ENCODE data around the gene MTAP.

The MTAP gene

DNA sequence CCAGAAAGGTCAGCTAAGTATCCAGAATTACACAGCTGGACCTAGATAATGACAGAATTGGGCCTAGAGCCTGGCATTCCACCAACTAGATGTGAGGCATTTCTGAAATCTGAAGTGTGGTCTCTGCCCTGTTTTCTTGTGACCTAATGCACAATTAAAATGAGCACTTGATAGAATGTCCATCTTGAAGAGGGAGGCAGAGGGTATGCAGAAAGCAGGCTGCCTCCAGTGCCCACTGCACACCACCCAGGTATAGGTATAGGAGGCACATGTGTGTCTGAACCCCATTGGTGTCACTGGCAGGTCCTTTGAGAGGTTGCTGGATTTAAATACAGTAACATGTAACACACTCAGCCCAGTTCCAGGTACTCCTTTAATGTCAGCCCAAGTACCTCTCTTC, 2.4 kb downstream of the MTAP start:
- DNase-seq (ENCODE audit: low read depth, low spot score), result no peak

GRCh38 chr9:21806644-21807043, 4.2 kb downstream of the MTAP start:
- DNase-seq (ENCODE audit: low read depth, low spot score), result no peak

GRCh38 chr9:21810388-21810787, 8.0 kb downstream of the MTAP start:
- DNase-seq (ENCODE audit: low read depth, low spot score), result no peak

DNA sequence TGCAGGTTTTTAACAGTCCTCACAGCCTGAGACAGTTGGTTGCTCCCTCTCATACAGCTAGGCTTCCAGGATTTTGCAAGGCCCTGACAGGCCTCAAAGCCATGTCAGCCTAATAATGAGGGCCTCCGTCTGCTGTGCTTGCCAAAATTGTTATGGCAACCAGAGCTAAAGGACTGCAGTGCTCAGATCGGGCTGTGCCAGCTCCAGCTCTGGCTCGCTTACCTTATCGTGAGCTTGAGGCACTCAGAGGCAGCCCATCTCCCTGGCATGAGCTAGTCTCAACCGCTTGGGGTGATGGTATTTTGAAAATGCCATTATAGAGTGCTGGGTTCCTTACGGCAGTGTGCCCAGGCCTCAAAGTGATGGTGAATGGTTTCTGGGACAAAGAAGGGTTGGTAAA, 8.4 kb downstream of the MTAP start:
- no peak for DNase-seq (ENCODE audit: low read depth, low spot score)

DNA sequence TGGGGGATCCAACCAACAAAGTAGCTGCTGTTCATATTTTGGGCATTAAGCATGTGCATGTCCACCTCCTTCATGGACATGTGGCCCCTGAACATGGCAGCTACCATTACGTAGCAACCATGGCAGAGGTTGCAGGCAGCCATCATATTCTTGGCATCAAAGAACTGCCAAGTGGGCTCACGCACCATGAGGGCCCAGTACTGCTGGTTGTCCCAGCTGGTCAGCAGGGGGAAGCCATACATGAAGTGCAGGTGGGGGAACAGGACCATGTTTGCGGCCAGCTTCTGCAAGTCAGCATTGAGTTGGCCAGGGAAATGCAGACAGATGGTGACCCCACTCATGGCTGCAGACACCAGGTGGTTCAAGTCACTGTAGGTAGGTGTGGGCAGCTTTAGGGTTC, 9.5 kb downstream of the MTAP start:
- DNase-seq (ENCODE audit: low read depth, low spot score), result no peak

- no peak for DNase-seq (ENCODE audit: low read depth, low spot score)
Measured at GRCh38 chr9:21812415-21812814, 10.0 kb downstream of the MTAP start.

DNA sequence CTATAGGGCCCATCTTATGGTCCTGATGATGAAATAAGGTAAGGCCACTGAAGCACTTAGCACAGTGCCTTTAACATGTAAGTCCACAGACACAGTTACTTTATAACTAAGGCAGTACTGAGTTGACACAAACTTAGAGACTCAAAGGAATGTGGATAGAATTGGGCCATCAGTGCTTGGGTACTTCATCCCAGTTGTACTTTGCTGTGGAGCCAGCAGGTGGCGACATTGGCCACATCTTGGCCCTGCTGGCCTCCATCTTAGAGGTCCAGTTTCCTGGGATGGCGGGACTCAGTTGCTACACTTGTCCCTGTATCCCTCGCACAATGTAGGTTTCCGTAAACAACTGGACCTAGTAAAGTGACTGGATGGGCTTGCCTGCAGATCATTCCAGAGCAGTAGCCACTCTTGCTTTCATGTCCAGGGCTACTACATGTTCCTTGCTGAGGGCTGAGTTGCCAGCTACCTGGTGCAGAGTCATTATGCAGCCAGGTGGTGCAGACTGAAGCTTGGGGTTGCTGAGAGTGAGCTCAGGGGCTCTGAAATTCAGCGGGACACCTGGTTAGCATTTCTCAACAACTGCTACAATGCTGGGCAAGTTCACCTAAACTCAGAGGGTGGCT, 10.6 kb downstream of the MTAP start:
- DNase-seq (ENCODE audit: low read depth, low spot score), result peak; percentile 49

GRCh38 chr9:21813575-21814473, 11.4 kb downstream of the MTAP start:
- DNase-seq (ENCODE audit: low read depth, low spot score), result peak; percentile 55

- no peak for DNase-seq (ENCODE audit: low read depth, low spot score)
Measured at GRCh38 chr9:21815643-21816042, 13.2 kb downstream of the MTAP start.

- no peak for DNase-seq (ENCODE audit: low read depth, low spot score)
Measured at GRCh38 chr9:21817176-21817575, 14.7 kb downstream of the MTAP start.

DNA sequence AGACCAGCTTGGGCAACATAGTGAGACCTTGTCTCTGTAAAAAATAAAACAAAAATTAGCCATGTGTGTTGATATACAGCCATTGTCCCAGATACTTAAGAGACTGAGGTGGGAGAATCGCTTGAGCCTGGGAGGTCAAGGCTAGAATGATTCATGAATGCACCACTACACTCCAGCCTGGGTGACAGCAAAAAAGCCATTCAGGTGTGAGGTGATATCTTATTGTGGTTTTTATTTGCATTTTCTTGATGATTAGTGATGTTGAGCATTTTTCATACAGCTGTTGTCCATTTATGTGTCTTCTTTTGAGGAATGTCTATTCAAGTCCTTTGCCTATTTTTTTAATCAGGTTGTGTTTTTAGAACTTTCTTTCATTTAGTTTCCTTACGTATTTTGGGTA, 23.2 kb downstream of the MTAP start:
- no peak for DNase-seq (ENCODE audit: low read depth, low spot score)

- DNase-seq (ENCODE audit: low read depth, low spot score), result no peak
Measured at GRCh38 chr9:21828853-21829410, 26.5 kb downstream of the MTAP start.

DNA sequence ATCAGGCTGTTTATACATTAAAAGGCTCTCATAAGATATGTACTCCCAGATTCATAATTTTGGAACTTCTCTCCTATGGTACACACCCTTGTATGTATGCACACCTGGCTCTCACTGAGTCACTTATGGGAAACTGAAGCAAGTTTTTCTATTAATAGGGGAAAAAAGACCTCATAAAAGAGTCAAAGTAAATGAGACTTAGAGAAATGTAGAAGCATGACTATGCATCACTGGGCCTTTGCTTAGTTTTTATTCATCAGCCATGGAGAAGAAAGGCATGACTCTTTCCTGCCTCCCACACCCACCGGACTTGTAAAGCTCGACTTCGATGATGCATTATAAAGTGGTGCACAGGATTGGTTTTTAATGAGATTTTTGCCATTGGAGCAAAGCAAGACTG, 28.2 kb downstream of the MTAP start:
- DNase-seq (ENCODE audit: low read depth, low spot score), result no peak

DNA sequence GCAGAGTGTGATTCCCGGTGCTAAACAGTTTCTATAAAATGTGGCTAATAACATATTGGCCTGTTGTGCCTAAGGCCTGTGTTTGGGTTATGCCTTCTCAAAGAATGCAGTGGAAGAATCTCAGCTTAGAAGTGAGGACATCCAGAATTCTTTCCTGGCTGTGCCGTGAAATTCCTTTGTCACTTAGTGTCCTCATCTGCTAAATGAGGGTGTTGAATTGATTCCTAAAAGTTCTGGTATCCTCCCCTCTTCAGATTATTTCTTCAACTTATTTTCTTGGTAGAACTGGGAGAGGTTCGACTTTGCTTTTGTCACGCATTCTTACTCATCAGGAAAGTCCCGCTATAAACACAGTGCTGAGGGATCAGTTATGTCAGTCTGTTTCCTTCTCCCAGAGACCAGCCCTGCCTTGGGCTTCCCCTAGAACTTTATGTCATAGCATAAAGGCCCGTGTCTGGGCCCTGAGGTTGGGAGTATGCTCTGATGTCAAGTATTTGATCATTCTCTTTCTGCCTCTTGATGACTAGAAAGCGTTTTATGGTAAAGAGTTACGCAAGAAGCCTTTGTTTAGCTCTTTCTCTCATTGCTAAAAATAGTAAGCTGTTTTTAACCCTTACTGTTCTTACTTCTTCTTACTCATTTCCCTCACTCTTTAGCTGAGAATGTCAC, 29.5 kb downstream of the MTAP start:
- peak; percentile 33 for DNase-seq (ENCODE audit: low read depth, low spot score)

DNA sequence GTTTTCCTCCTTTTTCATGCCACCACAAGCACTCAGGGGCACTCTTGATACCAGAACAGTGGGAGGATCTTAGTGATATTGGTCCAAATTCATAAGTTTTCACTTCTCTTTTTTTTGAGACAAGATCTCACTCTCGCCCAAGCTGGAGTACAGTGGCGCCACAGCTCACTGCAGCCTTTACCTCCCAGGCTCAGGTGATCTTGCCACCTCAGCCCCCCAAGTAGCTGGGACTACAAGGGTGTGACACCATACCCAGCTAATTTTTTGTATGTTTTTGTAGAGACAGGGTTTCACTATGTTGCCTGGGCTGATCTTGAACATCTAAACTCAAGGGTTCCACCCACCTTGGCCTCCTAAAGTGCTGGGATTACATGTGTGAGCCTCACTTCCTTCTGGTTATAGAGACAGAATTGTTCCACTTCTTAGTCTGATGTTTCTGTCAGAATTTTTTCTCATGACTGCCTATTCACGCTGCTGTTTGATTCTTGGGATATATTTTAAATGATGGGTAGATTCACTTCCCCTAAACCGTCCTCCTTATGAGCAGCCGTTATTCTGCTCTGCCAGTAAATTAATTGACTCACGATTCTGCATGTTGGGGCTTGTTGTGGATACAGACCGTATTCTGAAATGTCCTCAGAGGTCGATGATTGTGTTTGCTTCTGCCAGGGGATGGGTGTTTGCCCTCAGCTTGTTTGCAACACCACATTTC, 30.8 kb downstream of the MTAP start:
- no peak for DNase-seq (ENCODE audit: low read depth, low spot score)

- no peak for DNase-seq (ENCODE audit: low read depth, low spot score)
Measured at GRCh38 chr9:21835121-21835520, 32.7 kb downstream of the MTAP start.

DNA sequence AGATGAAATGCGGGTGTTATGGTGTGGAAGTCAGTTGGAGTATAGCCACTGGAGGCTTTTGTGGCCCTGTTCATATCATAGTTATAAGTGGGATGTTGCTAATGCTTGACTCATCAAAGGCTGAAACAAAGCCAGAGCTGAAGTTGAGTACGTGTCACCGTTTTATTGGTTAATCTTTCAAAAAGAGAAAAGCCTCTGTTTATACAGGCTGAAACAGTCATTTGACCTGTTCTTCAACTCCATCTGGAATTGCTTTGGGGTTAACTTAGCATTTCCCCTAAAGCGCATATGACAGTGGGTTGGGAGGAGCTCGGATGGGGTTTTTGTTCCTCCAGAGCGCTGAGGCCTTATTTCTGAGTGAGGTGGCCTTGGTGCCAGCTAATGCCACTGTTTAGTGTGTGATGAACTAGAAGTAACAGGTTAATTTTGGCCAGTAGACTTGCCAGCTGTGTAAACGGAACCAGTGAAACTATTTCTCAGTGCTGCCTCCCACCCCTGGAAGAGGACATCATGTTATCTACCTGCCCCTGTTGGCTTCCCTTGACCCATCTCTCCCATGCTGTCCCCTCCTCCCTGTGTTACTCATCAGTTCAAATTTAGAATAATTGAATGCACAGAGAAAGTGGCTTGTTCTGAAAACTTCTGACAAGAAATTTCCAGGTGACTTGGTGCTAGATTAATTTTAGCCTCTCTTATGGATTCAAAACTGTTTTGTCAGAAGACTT, 34.2 kb downstream of the MTAP start:
- peak; percentile 90 for DNase-seq (ENCODE audit: low read depth, low spot score)

DNA sequence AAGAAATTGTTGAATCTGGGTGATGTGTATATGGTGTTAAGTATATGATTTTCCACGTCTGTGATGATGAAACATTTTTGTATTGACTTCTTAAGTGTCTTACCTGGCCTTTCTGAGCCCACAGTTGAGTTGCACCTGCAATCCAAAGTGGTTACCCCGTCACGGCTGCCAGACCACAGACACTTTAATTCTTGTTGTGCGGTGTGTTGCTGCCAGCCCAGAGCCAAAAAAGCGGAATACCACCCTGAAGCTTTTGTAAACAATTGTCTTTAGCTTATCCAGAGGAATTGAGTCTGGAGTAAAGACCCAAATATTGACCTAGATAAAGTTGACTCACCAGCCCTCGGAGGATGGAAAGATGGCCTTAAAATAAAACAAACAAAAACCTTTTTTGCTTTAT, 35.1 kb downstream of the MTAP start:
- no peak for DNase-seq (ENCODE audit: low read depth, low spot score)

DNA sequence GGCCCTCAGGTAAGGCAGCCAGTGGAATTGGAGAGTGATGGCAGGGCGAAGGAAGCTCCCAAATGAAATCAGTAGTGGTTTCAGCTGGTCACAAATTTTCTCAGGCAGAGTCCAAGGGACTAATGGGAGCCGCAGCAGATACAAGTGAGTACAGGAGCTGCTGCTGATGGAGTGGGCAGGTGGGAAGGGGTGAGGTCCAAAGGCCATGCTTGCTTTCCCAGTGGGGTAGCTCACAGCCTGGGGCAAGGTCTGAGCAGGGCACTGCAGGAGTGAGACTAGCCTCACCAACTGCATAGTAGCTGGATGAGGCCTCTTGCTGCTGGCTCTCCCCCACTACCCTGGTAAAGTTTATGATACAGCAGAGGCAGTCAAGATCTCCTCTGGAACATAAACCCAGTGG, 38.2 kb downstream of the MTAP start:
- no peak for DNase-seq (ENCODE audit: low read depth, low spot score)

DNA sequence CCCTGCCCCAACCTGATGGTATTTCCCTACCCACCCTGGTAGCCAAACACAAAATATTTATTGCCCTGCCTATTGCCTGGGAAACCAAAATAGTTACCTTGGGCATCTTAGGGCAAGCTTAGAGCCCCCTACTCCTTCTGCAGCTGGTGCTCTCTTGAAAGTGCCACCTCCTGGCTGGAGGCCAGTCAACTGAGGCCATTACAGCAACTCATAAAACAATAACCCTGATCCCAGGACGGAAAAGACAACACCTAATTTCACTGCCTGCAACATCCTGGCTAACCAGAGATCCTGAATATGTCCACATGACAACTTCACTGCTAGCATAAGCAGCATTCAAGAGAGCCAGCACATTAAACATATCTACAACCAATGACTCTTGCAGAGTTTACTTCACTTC, 38.7 kb downstream of the MTAP start:
- no peak for DNase-seq (ENCODE audit: low read depth, low spot score)

GRCh38 chr9:21848615-21849014, 46.2 kb downstream of the MTAP start:
- DNase-seq (ENCODE audit: low read depth, low spot score), result no peak

All from brain pericyte (primary cell).